SU-DHL-6 (cell line): ENCODE results near the gene CCNYL1.

ENCODE experiments used
- H2AFZ ChIP-seq: fragments of 200-600 bp; sonication (generic); 2 replicates; pipeline ENCODE4 v1.6.1; 2014; ENCODE audit warnings: low read depth, mild to moderate bottlenecking, moderate library complexity, mixed read lengths, antibody characterized with exemption, low read length; ENCODE audit not compliant: severe bottlenecking
- H3F3A ChIP-seq: fragments of 200-600 bp; shearing (Covaris generic); 2 replicates; pipeline ENCODE4 v1.6.0; 2016; ENCODE audit warnings: antibody characterized with exemption, mild to moderate bottlenecking; ENCODE audit not compliant: insufficient read depth
- H3K27ac ChIP-seq: fragments of 200-600 bp; sonication (generic); 2 replicates; pipeline ENCODE4 v1.5.1; 2016; ENCODE audit warnings: low read depth, mild to moderate bottlenecking, low read length, moderate library complexity, mixed read lengths
- H3K27me3 ChIP-seq: fragments of 200-600 bp; sonication (generic), shearing (Covaris generic); 2 replicates; pipeline ENCODE4 v1.6.0; 2014; ENCODE audit warnings: mild to moderate bottlenecking, low read length
- H3K36me3 ChIP-seq: fragments of 200-600 bp; sonication (generic); 2 replicates; pipeline ENCODE4 v1.6.1; 2014; ENCODE audit warnings: mild to moderate bottlenecking, low read length, mixed read lengths
- H3K4me2 ChIP-seq: fragments of 300-600, 200-600 bp; shearing (Covaris generic), sonication (generic); 2 replicates; pipeline ENCODE4 v1.6.0; 2014; ENCODE audit warnings: low read length, low read depth, mild to moderate bottlenecking; ENCODE audit not compliant: poor library complexity, severe bottlenecking
- H3K4me3 ChIP-seq: fragments of 200-600 bp; sonication (generic); 2 replicates; pipeline ENCODE4 v1.5.1; 2014; ENCODE audit warnings: antibody characterized with exemption, low read length, mild to moderate bottlenecking, mixed read lengths; ENCODE audit not compliant: insufficient read depth, poor library complexity, severe bottlenecking
- H3K79me2 ChIP-seq: fragments of 200-600 bp; sonication (generic); 2 replicates; pipeline ENCODE4 v1.6.1; 2014; ENCODE audit warnings: mild to moderate bottlenecking, low read length, moderate library complexity; ENCODE audit not compliant: insufficient read depth
- H3K9ac ChIP-seq: fragments of 200-600 bp; sonication (generic); 2 replicates; pipeline ENCODE4 v1.7.0; 2014; ENCODE audit warnings: mild to moderate bottlenecking, low read length
- H3K9me2 ChIP-seq: fragments of 200-600 bp; sonication (generic); replicated peaks from 2 replicates; pipeline ENCODE4 v1.6.1; 2014; ENCODE audit warnings: low read length; ENCODE audit not compliant: insufficient read depth
- H3K9me3 ChIP-seq: fragments of 200-600 bp; sonication (generic); 2 replicates; pipeline ENCODE4 v1.6.1; 2014; ENCODE audit warnings: low read length, mixed read lengths; ENCODE audit not compliant: insufficient read depth
- H4K20me1 ChIP-seq: fragments of 200-600 bp; sonication (generic); 2 replicates; pipeline ENCODE4 v1.6.1; 2014; ENCODE audit warnings: low read depth, mild to moderate bottlenecking, antibody characterized with exemption, low read length, moderate library complexity, mixed read lengths
- EZH2phosphoT487 ChIP-seq: fragments of 200-600 bp; sonication (generic), shearing (Covaris generic); conservative IDR thresholded peaks from 2 replicates; pipeline ENCODE4 v1.6.1; 2018; ENCODE audit warnings: mild to moderate bottlenecking, antibody characterized with exemption, low read length, moderate library complexity, mixed read lengths
- TF ChIP-seq, protein P1 (sequence below): fragments of 200-600 bp; sonication (generic); IDR thresholded peaks from one replicate; pipeline ENCODE4 v1.5.1; 2017; ENCODE audit warnings: antibody characterized with exemption, mild to moderate bottlenecking, low read length, moderate library complexity; ENCODE audit not compliant: insufficient read depth, poor library complexity, severe bottlenecking

CCNYL1 gene

DNA sequence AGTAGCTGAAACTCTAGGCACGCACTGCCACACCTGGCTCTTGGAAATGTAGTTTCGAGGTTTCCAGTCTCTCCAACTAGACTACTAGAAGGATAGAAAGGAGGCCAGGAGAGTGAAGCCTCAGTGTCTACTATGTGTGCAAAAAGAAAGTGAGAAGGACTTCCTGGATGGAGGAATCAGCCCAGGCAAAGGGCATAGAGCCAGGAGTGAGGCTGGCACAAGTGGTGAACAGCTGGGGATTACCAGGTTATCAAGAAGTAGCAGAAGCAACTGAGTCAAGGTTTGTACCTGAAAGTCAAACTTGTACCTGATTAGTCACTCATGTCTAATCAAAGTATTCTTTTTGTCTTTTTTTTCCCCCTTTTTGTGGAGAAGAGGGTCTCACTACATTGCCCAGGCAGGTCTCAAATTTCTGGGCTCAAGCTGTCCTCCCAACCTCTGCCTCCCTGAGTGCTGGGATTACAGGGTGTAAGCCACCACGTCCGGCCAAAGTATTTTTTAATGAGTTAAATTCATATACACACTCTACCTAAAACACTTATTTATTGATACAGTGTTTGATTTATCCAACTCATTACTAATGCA is 67.0 kb downstream of the CCNYL1 start:
- Histone ChIP-seq H3K4me3 (no peak overlapping the region), H3K4me2 (no peak overlapping the region), H3K36me3 (no peaks in the 10 kb centered on the region), H2AFZ (no peak overlapping the region), H3K9me2 (no peaks in the 10 kb centered on the region), H4K20me1 (no peaks in the 10 kb centered on the region), H3K27me3 (no peaks in the 10 kb centered on the region), H3K9me3 (no peaks in the 10 kb centered on the region), H3K79me2 (no peaks in the 10 kb centered on the region), H3F3A (no peaks in the 10 kb centered on the region), H3K9ac (no peak overlapping the region), H3K27ac (no peak overlapping the region)
- TF ChIP-seq, protein P1, sequence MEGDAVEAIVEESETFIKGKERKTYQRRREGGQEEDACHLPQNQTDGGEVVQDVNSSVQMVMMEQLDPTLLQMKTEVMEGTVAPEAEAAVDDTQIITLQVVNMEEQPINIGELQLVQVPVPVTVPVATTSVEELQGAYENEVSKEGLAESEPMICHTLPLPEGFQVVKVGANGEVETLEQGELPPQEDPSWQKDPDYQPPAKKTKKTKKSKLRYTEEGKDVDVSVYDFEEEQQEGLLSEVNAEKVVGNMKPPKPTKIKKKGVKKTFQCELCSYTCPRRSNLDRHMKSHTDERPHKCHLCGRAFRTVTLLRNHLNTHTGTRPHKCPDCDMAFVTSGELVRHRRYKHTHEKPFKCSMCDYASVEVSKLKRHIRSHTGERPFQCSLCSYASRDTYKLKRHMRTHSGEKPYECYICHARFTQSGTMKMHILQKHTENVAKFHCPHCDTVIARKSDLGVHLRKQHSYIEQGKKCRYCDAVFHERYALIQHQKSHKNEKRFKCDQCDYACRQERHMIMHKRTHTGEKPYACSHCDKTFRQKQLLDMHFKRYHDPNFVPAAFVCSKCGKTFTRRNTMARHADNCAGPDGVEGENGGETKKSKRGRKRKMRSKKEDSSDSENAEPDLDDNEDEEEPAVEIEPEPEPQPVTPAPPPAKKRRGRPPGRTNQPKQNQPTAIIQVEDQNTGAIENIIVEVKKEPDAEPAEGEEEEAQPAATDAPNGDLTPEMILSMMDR = no peak
- TF ChIP-seq EZH2phosphoT487 = no peak

DNA sequence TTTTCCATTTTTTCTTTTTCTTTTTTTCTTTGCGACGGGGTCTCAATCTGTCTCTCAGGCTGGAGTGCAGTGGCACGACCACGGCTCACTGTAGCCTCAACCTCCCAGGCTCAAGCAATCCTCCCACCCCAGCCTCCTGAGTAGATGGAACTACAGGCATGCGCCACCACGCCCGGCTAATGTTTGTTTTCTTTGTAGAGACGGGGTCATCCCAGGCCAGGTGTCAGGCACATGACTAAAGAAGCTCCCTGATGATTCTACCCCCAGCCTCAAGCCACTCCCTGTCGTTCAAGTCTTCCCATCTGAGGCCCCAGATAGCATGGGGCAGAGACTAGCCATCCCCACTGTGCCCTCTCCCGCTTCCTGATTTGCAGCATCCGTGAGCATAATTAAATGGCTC is 68.1 kb downstream of the CCNYL1 start:
- no peaks in the 10 kb centered on the region for H3K9me2 ChIP-seq
- H3K27ac ChIP-seq = no peak overlapping the region
- no peaks in the 10 kb centered on the region for H4K20me1 ChIP-seq
- no peak overlapping the region for H3K4me2 ChIP-seq
- H3F3A ChIP-seq = no peaks in the 10 kb centered on the region
- H3K4me3 ChIP-seq = no peak overlapping the region
- no peak overlapping the region for H3K9ac ChIP-seq
- H3K36me3 ChIP-seq = no peaks in the 10 kb centered on the region
- H3K9me3 ChIP-seq = no peaks in the 10 kb centered on the region
- TF ChIP-seq, protein P1 = no peak
- no peak for TF ChIP-seq EZH2phosphoT487
- no peaks in the 10 kb centered on the region for H3K27me3 ChIP-seq
- no peaks in the 10 kb centered on the region for H3K79me2 ChIP-seq
- no peak overlapping the region for H2AFZ ChIP-seq

DNA sequence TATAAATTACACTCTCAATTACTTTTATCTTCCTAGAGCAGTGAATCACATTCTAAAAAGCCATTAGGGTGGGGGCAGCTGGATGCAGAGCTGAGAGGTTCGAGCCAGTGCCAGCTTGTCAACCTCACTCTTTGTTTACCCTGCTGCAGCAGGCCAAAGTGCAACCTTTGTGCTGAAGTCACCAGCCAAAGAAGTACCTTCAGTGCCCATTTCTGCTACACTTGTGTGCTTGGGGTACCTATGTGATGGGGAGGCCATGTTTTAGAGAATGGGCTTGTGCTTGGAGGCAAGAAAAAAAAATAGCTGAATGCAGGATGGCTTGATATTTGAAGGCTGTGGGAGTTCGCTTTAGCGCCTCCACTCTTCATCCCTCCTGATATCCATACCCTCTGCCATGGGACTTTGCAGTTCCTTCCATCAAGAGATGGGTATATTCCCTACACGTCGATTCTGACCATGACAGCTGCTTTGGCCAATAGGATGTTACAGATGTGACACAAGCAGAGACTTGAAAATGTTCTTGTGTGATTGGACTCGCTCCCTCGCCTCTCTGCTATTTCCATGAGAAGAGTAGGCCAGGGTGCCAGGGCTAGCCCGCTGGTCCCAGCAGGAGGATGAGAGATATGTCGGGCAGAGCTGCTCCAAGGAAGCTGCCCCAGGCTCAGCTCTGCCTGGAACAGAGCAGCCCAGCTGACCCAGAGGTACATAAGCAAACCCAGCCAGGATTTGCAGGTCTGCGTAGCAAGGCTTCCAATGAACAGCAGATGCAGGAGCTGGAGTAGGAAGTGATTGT is 71.0 kb downstream of the CCNYL1 start:
- no peaks in the 10 kb centered on the region for H3K36me3 ChIP-seq
- no peaks in the 10 kb centered on the region for H3K9me3 ChIP-seq
- H3K4me3 ChIP-seq = no peak overlapping the region
- H2AFZ ChIP-seq = no peak overlapping the region
- no peak overlapping the region for H3K4me2 ChIP-seq
- no peaks in the 10 kb centered on the region for H3F3A ChIP-seq
- H3K79me2 ChIP-seq = no peaks in the 10 kb centered on the region
- H3K27ac ChIP-seq = no peak overlapping the region
- no peak overlapping the region for H3K9ac ChIP-seq
- no peaks in the 10 kb centered on the region for H4K20me1 ChIP-seq
- no peaks in the 10 kb centered on the region for H3K9me2 ChIP-seq
- no peaks in the 10 kb centered on the region for H3K27me3 ChIP-seq
- TF ChIP-seq, protein P1 = no peak
- TF ChIP-seq EZH2phosphoT487 = no peak
